Osteoblast (primary cell): ENCODE data around the gene CARD14. TPM values are rescaled to one million over a fixed set of nuclear protein-coding genes. Genes with fewer than 3 reads are reported as not detected.

Source experiments
- DNase-seq: peaks from one replicate; pipeline ENCODE4 v3.0.0; 2011; ENCODE audit warnings: low spot score, mixed read lengths; ENCODE audit not compliant: insufficient read length; ENCODE audit errors: missing footprints
- H2AFZ ChIP-seq: 2 replicates; pipeline ENCODE4 v1.6.0; 2011; ENCODE audit warnings: mild to moderate bottlenecking, low read length
- H3K27ac ChIP-seq: 2 replicates; pipeline ENCODE4 v1.5.1; 2011; ENCODE audit warnings: mild to moderate bottlenecking, low read depth, low read length, moderate library complexity
- H3K27me3 ChIP-seq: 2 replicates; pipeline ENCODE4 v1.6.0; 2012; ENCODE audit warnings: mild to moderate bottlenecking, control low read depth, inconsistent platforms, low read length, moderate library complexity; ENCODE audit not compliant: insufficient read depth
- H3K36me3 ChIP-seq: 2 replicates; pipeline ENCODE4 v1.5.1; 2011; ENCODE audit warnings: mild to moderate bottlenecking, low read length, control low read depth, moderate library complexity; ENCODE audit not compliant: insufficient read depth
- H3K4me1 ChIP-seq: 2 replicates; pipeline ENCODE4 v1.5.1; 2011; ENCODE audit warnings: mild to moderate bottlenecking, low read length, control low read depth, moderate library complexity; ENCODE audit not compliant: insufficient read depth
- H3K4me2 ChIP-seq: 2 replicates; pipeline ENCODE4 v1.6.0; 2011; ENCODE audit warnings: mild to moderate bottlenecking, low read length; ENCODE audit not compliant: insufficient read depth
- H3K4me3 ChIP-seq: fragments of 200-600 bp; sonication (generic); 3 replicates; pipeline ENCODE4 v1.5.1; 2012; ENCODE audit warnings: mild to moderate bottlenecking, low read length, inconsistent platforms; ENCODE audit not compliant: insufficient read depth
- H3K79me2 ChIP-seq: 2 replicates; pipeline ENCODE4 v1.6.0; 2012; ENCODE audit warnings: mild to moderate bottlenecking, low read length, control low read depth, inconsistent platforms; ENCODE audit not compliant: insufficient read depth
- H3K9me3 ChIP-seq: 2 replicates; pipeline ENCODE4 v1.5.1; 2011; ENCODE audit warnings: low read depth, low read length, control low read depth
- H4K20me1 ChIP-seq: 2 replicates; pipeline ENCODE4 v1.6.0; 2012; ENCODE audit warnings: mild to moderate bottlenecking, low read length, control low read depth; ENCODE audit not compliant: insufficient read depth
- total RNA-seq: library from RNA; depleted of rRNA; stranded (reverse); fragments of >200 nt; gene quantifications from 2 replicates; pipeline ENCODE4 v1.2.3, GENCODE V29; 2012
- TF ChIP-seq, protein P1 (sequence below): IDR thresholded peaks from 2 replicates; pipeline ENCODE4 v1.5.1; 2011; ENCODE audit warnings: mild to moderate bottlenecking, low read depth, low read length, moderate library complexity; ENCODE audit errors: extremely low read depth

The CARD14 gene
- total RNA-seq, 1 donor: not detected

DNA sequence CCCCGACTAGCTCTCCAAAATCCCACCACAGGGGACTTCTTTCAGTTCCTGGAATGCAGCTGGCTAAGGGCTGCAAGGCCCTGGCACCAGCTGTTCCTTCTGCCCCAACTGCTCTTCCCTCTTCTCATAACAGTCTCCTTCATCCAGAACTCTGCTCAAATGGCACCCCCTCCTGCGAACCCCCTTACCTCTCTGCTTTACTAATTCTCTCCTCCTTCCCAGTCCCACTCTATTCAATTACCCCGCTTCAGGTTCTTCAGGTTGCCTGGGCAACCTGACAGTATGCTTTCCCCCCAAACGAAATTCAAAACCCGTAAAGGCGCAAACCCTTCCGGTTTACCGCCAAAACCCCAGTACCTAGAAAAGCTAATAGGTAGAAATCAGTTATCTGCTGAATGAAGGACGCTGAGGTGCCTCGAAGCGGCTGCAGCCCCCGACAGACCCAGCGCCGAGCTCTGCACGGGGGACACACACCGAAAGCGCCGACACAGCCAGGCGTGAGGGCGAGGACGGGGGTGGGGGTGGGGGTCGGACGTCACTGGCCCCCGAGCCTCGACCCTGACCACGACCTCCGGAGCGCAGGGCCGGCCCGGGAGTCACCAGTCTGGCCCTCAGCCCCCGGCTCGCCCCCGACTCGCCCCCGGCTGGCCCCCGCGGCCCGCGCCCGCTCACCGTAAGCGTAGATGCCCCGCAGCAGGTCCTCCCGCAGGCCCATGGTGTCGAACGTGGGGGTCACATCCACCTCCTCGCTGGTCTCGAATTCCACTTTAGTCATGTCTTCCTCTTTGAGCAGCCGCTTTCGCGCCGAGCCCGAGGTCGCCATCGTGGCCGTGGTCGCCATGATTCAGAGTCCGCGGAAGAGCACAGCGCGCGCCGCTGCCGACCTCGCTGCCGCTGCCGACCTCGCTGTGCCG is 23.5 kb upstream of the CARD14 start:
- Histone ChIP-seq H3K36me3 (peaks cover 32% of the 10 kb centered on the region), H3K4me2 (peak overlapping the region; percentile 84), H3K9me3 (no peaks in the 10 kb centered on the region), H2AFZ (peak overlapping the region; percentile 77), H3K4me1 (peaks cover 27% of the 10 kb centered on the region), H3K4me3 (peak overlapping the region; percentile 97), H3K79me2 (peaks cover 63% of the 10 kb centered on the region), H3K27me3 (no peaks in the 10 kb centered on the region), H3K27ac (peak overlapping the region; percentile 77), H4K20me1 (peaks cover 35% of the 10 kb centered on the region)
- TF ChIP-seq, protein P1, sequence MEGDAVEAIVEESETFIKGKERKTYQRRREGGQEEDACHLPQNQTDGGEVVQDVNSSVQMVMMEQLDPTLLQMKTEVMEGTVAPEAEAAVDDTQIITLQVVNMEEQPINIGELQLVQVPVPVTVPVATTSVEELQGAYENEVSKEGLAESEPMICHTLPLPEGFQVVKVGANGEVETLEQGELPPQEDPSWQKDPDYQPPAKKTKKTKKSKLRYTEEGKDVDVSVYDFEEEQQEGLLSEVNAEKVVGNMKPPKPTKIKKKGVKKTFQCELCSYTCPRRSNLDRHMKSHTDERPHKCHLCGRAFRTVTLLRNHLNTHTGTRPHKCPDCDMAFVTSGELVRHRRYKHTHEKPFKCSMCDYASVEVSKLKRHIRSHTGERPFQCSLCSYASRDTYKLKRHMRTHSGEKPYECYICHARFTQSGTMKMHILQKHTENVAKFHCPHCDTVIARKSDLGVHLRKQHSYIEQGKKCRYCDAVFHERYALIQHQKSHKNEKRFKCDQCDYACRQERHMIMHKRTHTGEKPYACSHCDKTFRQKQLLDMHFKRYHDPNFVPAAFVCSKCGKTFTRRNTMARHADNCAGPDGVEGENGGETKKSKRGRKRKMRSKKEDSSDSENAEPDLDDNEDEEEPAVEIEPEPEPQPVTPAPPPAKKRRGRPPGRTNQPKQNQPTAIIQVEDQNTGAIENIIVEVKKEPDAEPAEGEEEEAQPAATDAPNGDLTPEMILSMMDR: no peak
- peak; percentile 90 for DNase-seq

DNA sequence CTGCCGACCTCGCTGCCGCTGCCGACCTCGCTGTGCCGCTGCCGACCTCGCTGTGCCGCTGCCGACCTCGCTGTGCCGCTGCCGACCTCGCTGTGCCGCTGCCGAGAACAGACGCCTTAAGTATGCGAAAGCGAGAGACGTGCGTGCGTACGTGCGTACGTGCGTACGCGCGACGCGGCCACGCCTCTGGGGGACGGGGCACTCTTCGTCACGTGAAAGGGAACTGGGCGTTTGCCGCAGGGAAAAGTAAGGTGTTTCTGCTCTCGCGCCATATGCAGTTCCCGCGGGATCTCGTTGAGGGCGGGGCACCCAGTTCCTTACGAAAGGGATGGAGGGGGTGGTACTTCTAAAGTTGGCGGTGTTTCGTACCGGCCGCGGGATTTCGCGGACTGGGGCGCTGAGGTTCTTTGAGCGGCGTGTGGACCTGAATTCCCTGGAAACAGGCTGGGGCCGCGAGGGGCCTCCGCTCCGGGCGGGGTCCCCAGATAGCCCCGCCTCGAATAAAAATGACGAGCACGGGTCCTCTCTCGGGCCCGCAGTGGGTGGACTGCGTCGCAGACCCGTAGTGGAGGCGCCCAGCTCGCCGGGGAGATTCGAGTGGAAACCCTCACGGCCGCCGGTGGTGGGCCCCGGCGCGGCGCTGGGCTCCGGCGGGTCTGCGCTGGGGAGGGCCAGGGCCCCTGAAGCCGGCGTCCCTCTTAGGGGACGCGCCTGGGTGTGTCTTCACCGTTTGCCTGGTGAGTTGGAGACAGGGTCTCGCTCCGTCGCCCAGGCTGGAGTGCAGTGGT is 22.6 kb upstream of the CARD14 start, which contains the start of gene EIF4A3:
EIF4A3 (minus strand) TSS at position 94 of the 788 bp plus-strand sequence. CDS start 167 bp downstream, outside the sequence.
- peak within 1 kb of the TSS; percentile 88 for H2AFZ ChIP-seq
- H3K9me3 ChIP-seq: no peaks in the 10 kb centered on the region
- H3K4me2 ChIP-seq: peak within 1 kb of the TSS; percentile 87
- peaks cover 36% of the 10 kb centered on the region for H3K4me1 ChIP-seq
- H3K27me3 ChIP-seq: no peaks in the 10 kb centered on the region
- H3K36me3 ChIP-seq: peaks cover 24% of the 10 kb centered on the region
- TF ChIP-seq, protein P1: no peak
- peak within 1 kb of the TSS; percentile 77 for H3K27ac ChIP-seq
- H3K4me3 ChIP-seq: peak within 1 kb of the TSS; percentile 97
- peaks cover 33% of the 10 kb centered on the region for H4K20me1 ChIP-seq
- peaks cover 57% of the 10 kb centered on the region for H3K79me2 ChIP-seq
- DNase-seq: peak; percentile 99

DNA sequence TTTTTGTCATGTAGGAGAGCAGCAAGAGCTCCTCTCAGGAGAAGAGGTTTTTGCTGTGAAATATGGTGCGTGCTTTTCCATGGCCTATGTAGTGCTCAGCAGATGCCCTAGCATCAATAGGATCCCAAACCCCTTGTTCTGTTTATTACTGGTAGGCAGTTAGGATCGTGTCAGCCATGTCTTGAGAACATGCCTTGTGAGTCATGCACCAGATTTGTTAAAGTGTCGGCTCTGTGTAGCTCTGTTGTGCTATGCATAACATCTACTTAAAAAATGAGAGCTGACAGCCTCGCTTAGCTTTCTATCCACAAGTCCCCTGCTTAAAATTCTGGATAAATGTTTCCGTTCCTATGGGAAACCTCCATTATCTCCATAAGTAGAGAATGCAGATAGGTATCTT is 18.5 kb upstream of the CARD14 start:
- TF ChIP-seq, protein P1: no peak
- Histone ChIP-seq H2AFZ (peak overlapping the region; percentile 85), H3K27ac (peak overlapping the region; percentile 69), H4K20me1 (peaks cover 5% of the 10 kb centered on the region), H3K4me3 (peak overlapping the region; percentile 6), H3K4me1 (peaks cover 25% of the 10 kb centered on the region), H3K9me3 (no peaks in the 10 kb centered on the region), H3K4me2 (peak overlapping the region; percentile 60), H3K36me3 (no peaks in the 10 kb centered on the region), H3K79me2 (peaks cover 18% of the 10 kb centered on the region), H3K27me3 (no peaks in the 10 kb centered on the region)
- peak; percentile 91 for DNase-seq
